Astrocyte (in vitro differentiated cells and primary cell): ENCODE measurements around the gene NINL. TPM values are rescaled to one million over a fixed set of nuclear protein-coding genes. Genes with fewer than 3 reads are reported as not detected.

Source experiments
- DNase-seq: peaks from one replicate; pipeline ENCODE4 v3.0.0-alpha.2; 2010; ENCODE audit warnings: low read depth
- FAIRE-seq: peaks from 2 replicates; lab custom pipeline; 2011; peaks lifted over from hg19 to GRCh38; lab: Jason Lieb, UNC
- H2AFZ ChIP-seq: 2 replicates; pipeline ENCODE4 v1.6.0; 2012; ENCODE audit warnings: low read depth, low read length, inconsistent platforms
- H3K27ac ChIP-seq: 2 replicates; pipeline ENCODE4 v1.5.1; 2011; ENCODE audit warnings: low read depth, low read length, inconsistent platforms
- H3K27me3 ChIP-seq: 2 replicates; pipeline ENCODE4 v1.6.0; 2011; ENCODE audit warnings: low read length, inconsistent platforms; ENCODE audit not compliant: insufficient read depth
- H3K36me3 ChIP-seq: 2 replicates; pipeline ENCODE4 v1.5.1; 2011; ENCODE audit warnings: low read length, inconsistent platforms; ENCODE audit not compliant: insufficient read depth
- H3K4me1 ChIP-seq: 2 replicates; pipeline ENCODE4 v1.5.1; 2011; ENCODE audit warnings: low read length, inconsistent platforms; ENCODE audit not compliant: insufficient read depth
- H3K4me2 ChIP-seq: 2 replicates; pipeline ENCODE4 v1.6.0; 2012; ENCODE audit warnings: low read length, inconsistent platforms
- H3K4me3 ChIP-seq: 2 replicates; pipeline ENCODE4 v1.5.1; 2011; ENCODE audit warnings: low read depth, mild to moderate bottlenecking, low read length, inconsistent platforms; ENCODE audit not compliant: insufficient read depth
- H3K79me2 ChIP-seq: 2 replicates; pipeline ENCODE4 v1.6.0; 2012; ENCODE audit warnings: mild to moderate bottlenecking, low read length, inconsistent platforms; ENCODE audit not compliant: insufficient read depth
- H3K9ac ChIP-seq: 2 replicates; pipeline ENCODE4 v1.6.0; 2012; ENCODE audit warnings: mild to moderate bottlenecking, low read length, inconsistent platforms
- H3K9me3 ChIP-seq: 2 replicates; pipeline ENCODE4 v1.5.1; 2012; ENCODE audit warnings: low read depth, mild to moderate bottlenecking, low read length, inconsistent platforms; ENCODE audit not compliant: insufficient read depth
- H4K20me1 ChIP-seq: 2 replicates; pipeline ENCODE4 v1.6.0; 2012; ENCODE audit warnings: low read length, inconsistent platforms; ENCODE audit not compliant: insufficient read depth
- H3K27ac Mint-ChIP-seq: one replicate; pipeline ENCODE4 v1.8.0; 2021; ENCODE audit warnings: mild to moderate bottlenecking, mixed read lengths; ENCODE audit not compliant: unreplicated experiment
- H3K27me3 Mint-ChIP-seq: one replicate; pipeline ENCODE4 v1.8.0; 2021; ENCODE audit warnings: low read depth, mixed read lengths; ENCODE audit not compliant: unreplicated experiment
- H3K36me3 Mint-ChIP-seq: one replicate; pipeline ENCODE4 v1.8.0; 2021; ENCODE audit warnings: low read depth, mixed read lengths; ENCODE audit not compliant: unreplicated experiment
- H3K4me1 Mint-ChIP-seq: one replicate; pipeline ENCODE4 v1.8.0; 2021; ENCODE audit warnings: low read depth, mixed read lengths; ENCODE audit not compliant: unreplicated experiment
- H3K4me3 Mint-ChIP-seq: one replicate; pipeline ENCODE4 v1.8.0; 2021; ENCODE audit warnings: mild to moderate bottlenecking, moderate library complexity, mixed read lengths; ENCODE audit not compliant: unreplicated experiment
- H3K9me3 Mint-ChIP-seq: one replicate; pipeline ENCODE4 v1.8.0; 2021; ENCODE audit warnings: mild to moderate bottlenecking, mixed read lengths; ENCODE audit not compliant: unreplicated experiment
- EZH2 ChIP-seq: IDR thresholded peaks from 2 replicates; pipeline ENCODE4 v1.6.1; 2012; ENCODE audit warnings: mild to moderate bottlenecking, low read length, inconsistent platforms; ENCODE audit not compliant: insufficient read depth
- total RNA-seq: library from RNA; stranded (reverse); gene quantifications from 2 replicates; pipeline ENCODE4 v1.2.1, GENCODE V29; 2021
- TF ChIP-seq, protein P1 (sequence below): IDR thresholded peaks from 2 replicates; pipeline ENCODE4 v1.5.1; 2011; ENCODE audit warnings: low read depth, mild to moderate bottlenecking, inconsistent platforms, low read length, moderate library complexity; ENCODE audit not compliant: insufficient read depth

Gene NINL
- total RNA-seq, 1 donor from 2014 or later: 10.2 TPM

DNA sequence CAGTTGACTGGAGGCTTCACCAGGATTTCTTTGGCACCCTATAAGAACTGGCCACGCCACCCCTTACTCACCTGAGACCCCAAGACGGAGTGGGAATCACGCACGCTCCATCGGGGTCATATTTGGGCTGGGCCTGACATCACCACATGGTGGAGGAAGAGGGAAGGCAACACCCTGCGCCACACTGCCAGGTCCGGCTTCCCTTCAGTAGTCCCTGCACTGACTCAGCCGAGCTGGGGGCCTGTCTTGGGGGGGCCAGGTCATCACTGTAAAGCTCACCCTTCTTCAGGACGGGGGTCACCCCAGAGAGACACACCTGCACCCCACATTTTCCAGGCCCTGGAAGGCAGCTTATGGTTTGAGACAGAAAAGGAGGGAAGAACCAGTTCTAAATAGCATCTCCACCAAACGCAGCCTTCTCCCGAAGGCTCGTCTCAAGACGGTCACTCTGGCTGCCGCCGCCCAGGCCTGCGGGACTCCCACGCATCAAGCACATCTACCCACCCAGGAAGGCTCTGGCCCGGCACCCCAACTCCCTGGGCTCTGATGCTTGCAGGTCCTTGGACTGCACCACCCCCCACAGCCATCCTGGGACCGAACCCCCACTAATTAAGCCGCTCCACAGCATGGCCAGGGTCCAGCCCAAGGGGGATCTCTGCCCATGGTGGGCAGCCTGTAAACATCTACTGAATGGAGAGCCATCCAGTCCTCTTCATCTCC is 126.1 kb downstream of the NINL start:
- Mint-ChIP-seq H3K27ac (no peak overlapping the region), H3K9me3 (no peaks in the 10 kb centered on the region), H3K36me3 (peaks cover 18% of the 10 kb centered on the region), H3K27me3 (no peaks in the 10 kb centered on the region), H3K4me1 (no peaks in the 10 kb centered on the region), H3K4me3 (no peak overlapping the region)
- no peaks in the 10 kb centered on the region for H3K36me3 ChIP-seq
- H3K27ac ChIP-seq: no peak overlapping the region
- no peak overlapping the region for H3K9ac ChIP-seq
- no peak overlapping the region for H3K4me3 ChIP-seq
- FAIRE-seq (no peak), DNase-seq (no peak)
- no peaks in the 10 kb centered on the region for H3K9me3 ChIP-seq
- no peaks in the 10 kb centered on the region for H4K20me1 ChIP-seq
- TF ChIP-seq, protein P1, sequence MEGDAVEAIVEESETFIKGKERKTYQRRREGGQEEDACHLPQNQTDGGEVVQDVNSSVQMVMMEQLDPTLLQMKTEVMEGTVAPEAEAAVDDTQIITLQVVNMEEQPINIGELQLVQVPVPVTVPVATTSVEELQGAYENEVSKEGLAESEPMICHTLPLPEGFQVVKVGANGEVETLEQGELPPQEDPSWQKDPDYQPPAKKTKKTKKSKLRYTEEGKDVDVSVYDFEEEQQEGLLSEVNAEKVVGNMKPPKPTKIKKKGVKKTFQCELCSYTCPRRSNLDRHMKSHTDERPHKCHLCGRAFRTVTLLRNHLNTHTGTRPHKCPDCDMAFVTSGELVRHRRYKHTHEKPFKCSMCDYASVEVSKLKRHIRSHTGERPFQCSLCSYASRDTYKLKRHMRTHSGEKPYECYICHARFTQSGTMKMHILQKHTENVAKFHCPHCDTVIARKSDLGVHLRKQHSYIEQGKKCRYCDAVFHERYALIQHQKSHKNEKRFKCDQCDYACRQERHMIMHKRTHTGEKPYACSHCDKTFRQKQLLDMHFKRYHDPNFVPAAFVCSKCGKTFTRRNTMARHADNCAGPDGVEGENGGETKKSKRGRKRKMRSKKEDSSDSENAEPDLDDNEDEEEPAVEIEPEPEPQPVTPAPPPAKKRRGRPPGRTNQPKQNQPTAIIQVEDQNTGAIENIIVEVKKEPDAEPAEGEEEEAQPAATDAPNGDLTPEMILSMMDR: no peak
- no peak for TF ChIP-seq EZH2
- H3K4me2 ChIP-seq: no peak overlapping the region
- no peak overlapping the region for H2AFZ ChIP-seq
- no peaks in the 10 kb centered on the region for H3K27me3 ChIP-seq
- H3K4me1 ChIP-seq: no peaks in the 10 kb centered on the region
- no peaks in the 10 kb centered on the region for H3K79me2 ChIP-seq

DNA sequence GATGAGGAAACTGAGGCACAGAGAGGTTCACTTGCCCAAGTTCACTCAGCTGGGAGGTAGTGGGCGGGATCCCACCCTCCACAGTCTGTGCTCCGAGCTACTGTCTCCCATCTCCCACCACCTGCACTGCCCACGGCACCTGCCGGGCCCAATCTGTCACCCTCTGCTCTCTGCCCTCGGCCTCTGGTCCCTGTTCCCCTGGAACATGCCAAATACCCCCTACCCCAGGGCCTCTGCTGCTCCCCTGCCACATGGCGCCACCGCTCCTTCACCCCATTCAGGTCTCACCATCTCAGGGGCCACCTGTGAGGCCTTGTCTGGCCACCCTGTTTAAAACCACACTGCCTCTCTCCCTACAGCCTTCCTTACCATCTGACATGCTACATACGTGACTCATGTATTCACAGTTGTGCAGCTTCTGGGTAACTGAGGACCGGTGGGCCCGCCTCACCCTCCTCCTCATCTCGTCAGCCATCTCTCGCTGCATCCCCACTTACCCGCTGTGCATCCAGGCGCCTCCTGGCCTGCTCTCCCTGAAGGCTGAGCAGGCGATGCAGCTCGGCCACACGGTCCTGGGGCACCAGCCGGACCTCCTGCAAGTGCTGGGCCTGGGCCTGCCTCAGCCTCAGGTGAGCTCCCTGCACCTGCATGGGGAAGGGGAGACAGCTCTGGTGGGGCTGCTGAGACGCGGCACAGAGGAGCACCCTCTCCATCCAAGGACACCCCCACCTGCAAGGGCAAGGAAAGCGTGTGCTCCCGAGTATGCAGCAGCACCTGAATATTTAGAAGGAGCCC is 127.2 kb downstream of the NINL start:
- no peaks in the 10 kb centered on the region for H3K36me3 ChIP-seq
- FAIRE-seq: no peak

More for the DNA sequence above, 127.2 kb downstream of the NINL start:
- peaks cover 19% of the 10 kb centered on the region for H3K36me3 Mint-ChIP-seq
- no peaks in the 10 kb centered on the region for H3K4me1 ChIP-seq
- H3K4me2 ChIP-seq: no peak overlapping the region
- no peaks in the 10 kb centered on the region for H3K27me3 ChIP-seq
- H3K9me3 Mint-ChIP-seq: no peaks in the 10 kb centered on the region
- H2AFZ ChIP-seq: no peak overlapping the region
- no peaks in the 10 kb centered on the region for H3K4me1 Mint-ChIP-seq
- H3K27ac ChIP-seq: no peak overlapping the region
- no peaks in the 10 kb centered on the region for H4K20me1 ChIP-seq
- no peaks in the 10 kb centered on the region for H3K9me3 ChIP-seq
- no peak overlapping the region for H3K4me3 ChIP-seq
- DNase-seq: no peak
- no peak overlapping the region for H3K9ac ChIP-seq
- no peak overlapping the region for H3K4me3 Mint-ChIP-seq
- no peaks in the 10 kb centered on the region for H3K79me2 ChIP-seq
- no peak overlapping the region for H3K27ac Mint-ChIP-seq
- H3K27me3 Mint-ChIP-seq: no peaks in the 10 kb centered on the region
- no peak for TF ChIP-seq EZH2
- TF ChIP-seq, protein P1: no peak
